ENCODE results near the gene SLC29A3. TPM values are rescaled to one million over a fixed set of nuclear protein-coding genes. Genes with fewer than 3 reads are reported as not detected.

The SLC29A3 gene
- polyA plus RNA-seq, 1 of the 3 experiments (the other 2 are of a cell fraction), result 3.8 TPM

- H2AFZ ChIP-seq (ENCODE audit: low read depth), result no peak overlapping the region
- TF ChIP-seq SMC3 (IDR thresholded peaks at IDR 0.05; ENCODE audit: low read depth, low read length) (no peak), CHD2 (IDR thresholded peaks at IDR 0.05; ENCODE audit: low read length, partially characterized antibody) (no peak), MEF2A (IDR thresholded peaks at IDR 0.05; ENCODE audit: borderline replicate concordance, low read depth) (no peak), EZH2phosphoT487 (IDR thresholded peaks at IDR 0.05; ENCODE audit: borderline replicate concordance, low read depth) (no peak), POLR2AphosphoS5 (IDR thresholded peaks at IDR 0.05; ENCODE audit: low read depth, low read length) (no peak), USF2 (IDR thresholded peaks at IDR 0.05; ENCODE audit: borderline replicate concordance, low read depth, low read length) (no peak), RAD21 (IDR thresholded peaks at IDR 0.05; ENCODE audit: low read length) (no peak), TAF1 (IDR thresholded peaks at IDR 0.05; ENCODE audit: borderline replicate concordance, low read depth, low read length) (no peak), FOXM1 (IDR thresholded peaks at IDR 0.05; ENCODE audit: low read depth) (no peak), MAX (IDR thresholded peaks at IDR 0.05; ENCODE audit: low read depth) (no peak), SIN3A (IDR thresholded peaks at IDR 0.05; ENCODE audit: borderline replicate concordance, low read depth, low read length) (no peak), PBX3 (IDR thresholded peaks at IDR 0.05) (no peak)
- H3K4me2 ChIP-seq, result no peak overlapping the region
- no peak overlapping the region for H3K9ac ChIP-seq
- POLR2A ChIA-PET, result no interaction called here
- no peaks in the 10 kb centered on the region for H3F3A ChIP-seq (replicated peaks; ENCODE audit: insufficient read depth)
- H4K20me1 ChIP-seq (ENCODE audit: insufficient read depth), result peaks cover 77% of the 10 kb centered on the region
- H3K36me3 ChIP-seq (replicated peaks in 1 of 2; ENCODE audit: control insufficient read depth in 1 of 2, insufficient read depth in 2 of 2, low read length in 1 of 2), result peaks cover 9 to 34% of the 10 kb centered on the region in 2 experiments
- no peaks in the 10 kb centered on the region for H3K9me2 ChIP-seq
- peaks cover 0 to 41% of the 10 kb centered on the region in 2 experiments; a peak in 3 of 4 replicates for H3K4me1 ChIP-seq (ENCODE audit: control insufficient read depth in 1 of 2, insufficient read depth in 2 of 2, low read depth in 1 of 2, low read length in 1 of 2)
- H3K79me2 ChIP-seq (ENCODE audit: insufficient read depth), result peaks cover 21% of the 10 kb centered on the region
- WGBS (ENCODE audit: low lambda C conversion rate), result 100% methylated on average over 1 of the region's 2 CpGs
- no peaks in the 10 kb centered on the region for H3K9me3 ChIP-seq
- H3K27me3 ChIP-seq (ENCODE audit: insufficient read depth), result no peaks in the 10 kb centered on the region
- no peak for DNase-seq
- CTCF ChIA-PET, result interaction anchor here (1.6 to 9.0 kb wide), 3 partner anchors 12 to 379 kb away, joined by 6 to 104 read pairs (median 52); no protein-coding TSS in a partner anchor
- no peak overlapping the region for H3K4me3 ChIP-seq (ENCODE audit: low read depth in 2 of 2, low read length in 1 of 2)
- H3K27ac ChIP-seq (ENCODE audit: low read depth in 2 of 2, low read length in 1 of 2), result peak overlapping the region in 1 of 2 experiments; percentile 53; a peak in 1 of 4 replicates
Measured at GRCh38 chr10:71282323-71282680, 36.8 kb upstream of the SLC29A3 start.

- Histone ChIP-seq H3K27me3 (ENCODE audit: insufficient read depth) (no peaks in the 10 kb centered on the region), H3K9me2 (no peaks in the 10 kb centered on the region), H3K9me3 (no peaks in the 10 kb centered on the region), H3K4me1 (ENCODE audit: control insufficient read depth in 1 of 2, insufficient read depth in 2 of 2, low read depth in 1 of 2, low read length in 1 of 2) (peaks cover 0 to 30% of the 10 kb centered on the region in 2 experiments; a peak in 3 of 4 replicates), H3K27ac (ENCODE audit: low read depth in 2 of 2, low read length in 1 of 2) (peak overlapping the region in 1 of 2 experiments; percentile 53; a peak in 1 of 4 replicates), H3K9ac (no peak overlapping the region), H3K4me2 (no peak overlapping the region), H3K4me3 (ENCODE audit: low read depth in 2 of 2, low read length in 1 of 2) (no peak overlapping the region), H3K36me3 (replicated peaks in 1 of 2; ENCODE audit: control insufficient read depth in 1 of 2, insufficient read depth in 2 of 2, low read length in 1 of 2) (peaks cover 16 to 45% of the 10 kb centered on the region in 2 experiments), H3F3A (replicated peaks; ENCODE audit: insufficient read depth) (no peaks in the 10 kb centered on the region), H3K79me2 (ENCODE audit: insufficient read depth) (peaks cover 12% of the 10 kb centered on the region), H4K20me1 (ENCODE audit: insufficient read depth) (peaks cover 73% of the 10 kb centered on the region), H2AFZ (ENCODE audit: low read depth) (no peak overlapping the region)
- ChIA-PET CTCF (interaction anchor here (0.9 to 9.0 kb wide), 8 partner anchors 8 to 380 kb away, joined by 3 to 104 read pairs (median 20); partner anchors contain the start of gene UNC5B), POLR2A (no interaction called here)
- no peak for DNase-seq
- no peak for TF ChIP-seq USF1 (IDR thresholded peaks at IDR 0.05; ENCODE audit: borderline replicate concordance, low read depth)
- TF ChIP-seq JUND (IDR thresholded peaks at IDR 0.05), result no peak
- no peak for TF ChIP-seq NFIC (IDR thresholded peaks at IDR 0.05; ENCODE audit: borderline replicate concordance)
- no peak for TF ChIP-seq MEF2A (IDR thresholded peaks at IDR 0.05; ENCODE audit: borderline replicate concordance, low read depth)
- TF ChIP-seq GATA2 (CRISPR knock-in tag; IDR thresholded peaks at IDR 0.05), result no peak
- no peak for TF ChIP-seq TEAD4 (IDR thresholded peaks at IDR 0.05; ENCODE audit: borderline replicate concordance, insufficient read depth)
- TF ChIP-seq CTCF (IDR thresholded peaks at IDR 0.05), result no peak
- TF ChIP-seq SIN3A (IDR thresholded peaks at IDR 0.05; ENCODE audit: borderline replicate concordance, low read depth, low read length), result no peak
- TF ChIP-seq CHD2 (IDR thresholded peaks at IDR 0.05; ENCODE audit: low read length, partially characterized antibody), result no peak
- no peak for TF ChIP-seq RAD21 (IDR thresholded peaks at IDR 0.05; ENCODE audit: low read length)
- TF ChIP-seq FOXJ3 (CRISPR knock-in tag; IDR thresholded peaks at IDR 0.05), result no peak
- TF ChIP-seq GABPA (IDR thresholded peaks at IDR 0.05; ENCODE audit: low read depth), result no peak
- TF ChIP-seq RXRA (IDR thresholded peaks at IDR 0.05; ENCODE audit: borderline replicate concordance, low read depth), result no peak
- TF ChIP-seq YY1 (IDR thresholded peaks at IDR 0.05; ENCODE audit: low read depth), result no peak
- no peak for TF ChIP-seq TCF12 (IDR thresholded peaks at IDR 0.05)
- TF ChIP-seq MAX (IDR thresholded peaks at IDR 0.05; ENCODE audit: low read depth), result no peak
- 70% methylated on average over 4 of the region's 6 CpGs for whole genome bisulfite sequencing (ENCODE audit: low lambda C conversion rate)
Measured at GRCh38 chr10:71283410-71283809, 35.6 kb upstream of the SLC29A3 start.

All from SK-N-SH (cell line).